Measurements from ENCODE around the gene GP1BA. TPM values are rescaled to one million over a fixed set of nuclear protein-coding genes. Genes with fewer than 3 reads are reported as not detected.

GP1BA gene
- under 1 TPM in 1 of 2 donors, not detected in 1; 0.11 TPM for total RNA-seq

- Mint-ChIP-seq H3K36me3 (ENCODE audit: low read depth) (peaks cover 40% of the 10 kb centered on the region), H3K4me3 (no peak within 1 kb of the TSS), H3K4me1 (peaks cover 21% of the 10 kb centered on the region), H3K27me3 (no peaks in the 10 kb centered on the region), H3K27ac (peak within 1 kb of the TSS; percentile 47), H3K9me3 (no peaks in the 10 kb centered on the region)
- no peak for ATAC-seq (replicated peaks)
Measured at GRCh38 chr17:4931963-4932362, at the start of gene GP1BA. Gene GP1BA, plus strand, starts transcription at chr17:4932277. Its CDS starts 328 bp downstream, at chr17:4932605.

DNA sequence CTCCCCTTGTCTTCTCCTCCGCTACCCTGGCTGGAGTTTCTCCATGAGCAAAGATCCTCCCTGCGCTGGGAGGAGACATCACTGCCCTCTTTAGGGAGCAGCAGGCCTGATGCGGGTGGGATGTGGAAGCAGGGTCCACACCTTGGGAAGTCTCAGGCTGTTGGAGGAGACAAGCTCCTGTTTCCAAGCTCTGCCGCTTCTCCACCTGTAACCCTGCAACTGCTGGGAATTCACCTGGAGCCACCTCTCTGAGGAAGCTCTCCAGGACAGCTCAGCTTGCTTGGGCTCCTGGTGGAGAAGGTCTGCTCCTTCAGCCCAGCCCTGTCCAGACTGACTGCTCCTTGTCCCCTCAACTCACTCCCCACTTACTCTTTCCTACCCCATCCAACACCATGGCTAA lies 47.6 kb upstream of the GP1BA start:
- no peaks in the 10 kb centered on the region for H3K4me1 Mint-ChIP-seq
- H3K4me3 Mint-ChIP-seq = no peak overlapping the region
- no peaks in the 10 kb centered on the region for H3K27me3 Mint-ChIP-seq
- peak overlapping the region; percentile 65 for H3K27ac Mint-ChIP-seq
- H3K36me3 Mint-ChIP-seq (ENCODE audit: low read depth) = peaks cover 83% of the 10 kb centered on the region
- H3K9me3 Mint-ChIP-seq = no peaks in the 10 kb centered on the region
- ATAC-seq (replicated peaks) = no peak

GRCh38 chr17:4886830-4887229 lies 45.2 kb upstream of the GP1BA start:
- H3K4me3 Mint-ChIP-seq = no peak overlapping the region
- peak overlapping the region; percentile 68 for H3K27ac Mint-ChIP-seq
- H3K36me3 Mint-ChIP-seq (ENCODE audit: low read depth) = peaks cover 82% of the 10 kb centered on the region
- no peaks in the 10 kb centered on the region for H3K9me3 Mint-ChIP-seq
- no peaks in the 10 kb centered on the region for H3K27me3 Mint-ChIP-seq
- H3K4me1 Mint-ChIP-seq = no peaks in the 10 kb centered on the region
- ATAC-seq (replicated peaks) = no peak

GRCh38 chr17:4887581-4887980 lies 44.5 kb upstream of the GP1BA start:
- no peaks in the 10 kb centered on the region for H3K4me1 Mint-ChIP-seq
- H3K36me3 Mint-ChIP-seq (ENCODE audit: low read depth) = peaks cover 79% of the 10 kb centered on the region
- H3K27ac Mint-ChIP-seq = no peak overlapping the region
- no peak for ATAC-seq (replicated peaks)
- no peaks in the 10 kb centered on the region for H3K9me3 Mint-ChIP-seq
- no peak overlapping the region for H3K4me3 Mint-ChIP-seq
- H3K27me3 Mint-ChIP-seq = no peaks in the 10 kb centered on the region

GRCh38 chr17:4891411-4892410 lies 40.4 kb upstream of the GP1BA start:
- Mint-ChIP-seq H3K36me3 (ENCODE audit: low read depth) (peaks cover 73% of the 10 kb centered on the region), H3K27ac (no peak overlapping the region), H3K27me3 (no peaks in the 10 kb centered on the region), H3K4me3 (no peak overlapping the region), H3K4me1 (no peaks in the 10 kb centered on the region), H3K9me3 (no peaks in the 10 kb centered on the region)
- no peak for ATAC-seq (replicated peaks)

- H3K9me3 Mint-ChIP-seq = no peaks in the 10 kb centered on the region
Measured at GRCh38 chr17:4892499-4893221, 39.4 kb upstream of the GP1BA start.

DNA sequence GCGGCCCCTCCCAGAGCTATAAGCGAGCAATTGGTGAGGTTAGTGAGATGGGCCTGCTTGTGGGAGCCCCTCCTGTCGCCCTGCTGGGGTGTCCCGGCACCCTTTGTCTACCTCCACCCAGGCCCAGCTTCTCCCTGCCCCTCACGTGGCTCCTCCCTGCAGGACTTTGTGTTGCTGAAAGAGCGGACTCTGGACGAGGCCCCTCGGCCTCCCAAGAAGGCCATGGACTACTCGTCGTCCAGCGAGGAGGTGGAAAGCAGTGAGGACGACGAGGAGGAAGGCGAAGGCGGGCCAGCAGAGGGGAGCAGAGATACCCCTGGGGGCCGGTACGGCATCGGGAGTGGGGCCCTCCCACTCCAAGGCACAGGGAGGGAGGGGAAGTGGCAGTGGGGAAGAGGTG lies 38.8 kb upstream of the GP1BA start:
- Mint-ChIP-seq H3K27me3 (no peaks in the 10 kb centered on the region), H3K36me3 (ENCODE audit: low read depth) (peaks cover 58% of the 10 kb centered on the region), H3K27ac (no peak overlapping the region), H3K4me1 (peaks cover 3% of the 10 kb centered on the region), H3K4me3 (no peak overlapping the region), H3K9me3 (no peaks in the 10 kb centered on the region)
- ATAC-seq (replicated peaks) = no peak

More at GRCh38 chr17:4892499-4893221, 39.4 kb upstream of the GP1BA start:
- H3K4me3 Mint-ChIP-seq = no peak overlapping the region
- H3K27ac Mint-ChIP-seq = no peak overlapping the region
- no peaks in the 10 kb centered on the region for H3K4me1 Mint-ChIP-seq
- H3K27me3 Mint-ChIP-seq = no peaks in the 10 kb centered on the region
- H3K36me3 Mint-ChIP-seq (ENCODE audit: low read depth) = peaks cover 64% of the 10 kb centered on the region
- ATAC-seq (replicated peaks) = no peak

DNA sequence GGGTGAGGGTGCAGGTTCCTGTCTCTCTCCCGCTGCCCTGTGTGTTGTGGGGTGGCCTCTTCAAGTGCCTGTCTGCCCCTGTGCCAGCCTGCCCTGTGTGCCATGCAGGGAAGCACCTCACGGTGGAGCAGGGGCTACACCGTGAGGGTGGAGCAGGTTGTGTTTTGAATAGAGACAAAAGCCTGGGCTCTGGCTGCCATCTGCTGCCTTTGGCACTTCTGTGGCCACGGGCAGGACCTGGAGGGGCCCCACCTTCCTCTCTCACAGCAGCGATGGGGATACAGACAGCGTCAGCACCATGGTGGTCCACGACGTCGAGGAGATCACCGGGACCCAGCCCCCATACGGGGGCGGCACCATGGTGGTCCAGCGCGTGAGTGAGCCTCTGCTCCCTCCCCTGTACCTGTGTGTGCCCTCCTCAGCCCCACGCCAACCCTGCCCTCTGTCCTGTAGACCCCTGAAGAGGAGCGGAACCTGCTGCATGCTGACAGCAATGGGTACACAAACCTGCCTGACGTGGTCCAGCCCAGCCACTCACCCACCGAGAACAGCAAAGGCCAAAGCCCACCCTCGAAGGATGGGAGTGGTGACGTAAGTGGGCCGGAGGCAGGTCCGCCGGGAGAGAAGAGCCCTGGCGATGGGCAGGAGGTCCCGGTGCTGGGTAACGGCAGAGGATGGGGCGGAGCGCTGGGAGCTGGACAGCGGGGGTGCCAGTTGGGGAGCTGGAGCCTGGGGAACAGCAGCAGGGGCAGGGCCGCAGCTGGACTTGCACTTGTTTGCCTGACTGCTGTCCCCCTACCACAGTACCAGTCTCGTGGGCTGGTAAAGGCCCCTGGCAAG lies 38.1 kb upstream of the GP1BA start:
- no peaks in the 10 kb centered on the region for H3K27me3 Mint-ChIP-seq
- no peak overlapping the region for H3K27ac Mint-ChIP-seq
- no peaks in the 10 kb centered on the region for H3K9me3 Mint-ChIP-seq
- no peak overlapping the region for H3K4me3 Mint-ChIP-seq
- no peak for ATAC-seq (replicated peaks)
- peaks cover 54% of the 10 kb centered on the region for H3K36me3 Mint-ChIP-seq (ENCODE audit: low read depth)
- H3K4me1 Mint-ChIP-seq = peaks cover 7% of the 10 kb centered on the region

DNA sequence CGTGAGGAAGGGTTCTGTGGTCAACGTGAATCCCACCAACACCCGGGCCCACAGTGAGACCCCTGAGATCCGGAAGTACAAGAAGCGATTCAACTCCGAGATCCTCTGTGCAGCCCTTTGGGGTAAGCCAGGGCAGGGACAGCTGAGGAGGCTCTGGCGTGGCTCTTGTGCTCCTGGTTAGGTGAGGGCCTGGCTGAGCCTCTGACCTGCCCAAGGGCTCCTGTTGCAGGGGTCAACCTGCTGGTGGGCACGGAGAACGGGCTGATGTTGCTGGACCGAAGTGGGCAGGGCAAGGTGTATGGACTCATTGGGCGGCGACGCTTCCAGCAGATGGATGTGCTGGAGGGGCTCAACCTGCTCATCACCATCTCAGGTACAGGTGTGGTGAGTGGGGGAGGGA lies 37.0 kb upstream of the GP1BA start:
- no peak for ATAC-seq (replicated peaks)
- no peak overlapping the region for H3K27ac Mint-ChIP-seq
- H3K27me3 Mint-ChIP-seq = no peaks in the 10 kb centered on the region
- no peak overlapping the region for H3K4me3 Mint-ChIP-seq
- peaks cover 7% of the 10 kb centered on the region for H3K4me1 Mint-ChIP-seq
- no peaks in the 10 kb centered on the region for H3K9me3 Mint-ChIP-seq
- peaks cover 58% of the 10 kb centered on the region for H3K36me3 Mint-ChIP-seq (ENCODE audit: low read depth)

DNA sequence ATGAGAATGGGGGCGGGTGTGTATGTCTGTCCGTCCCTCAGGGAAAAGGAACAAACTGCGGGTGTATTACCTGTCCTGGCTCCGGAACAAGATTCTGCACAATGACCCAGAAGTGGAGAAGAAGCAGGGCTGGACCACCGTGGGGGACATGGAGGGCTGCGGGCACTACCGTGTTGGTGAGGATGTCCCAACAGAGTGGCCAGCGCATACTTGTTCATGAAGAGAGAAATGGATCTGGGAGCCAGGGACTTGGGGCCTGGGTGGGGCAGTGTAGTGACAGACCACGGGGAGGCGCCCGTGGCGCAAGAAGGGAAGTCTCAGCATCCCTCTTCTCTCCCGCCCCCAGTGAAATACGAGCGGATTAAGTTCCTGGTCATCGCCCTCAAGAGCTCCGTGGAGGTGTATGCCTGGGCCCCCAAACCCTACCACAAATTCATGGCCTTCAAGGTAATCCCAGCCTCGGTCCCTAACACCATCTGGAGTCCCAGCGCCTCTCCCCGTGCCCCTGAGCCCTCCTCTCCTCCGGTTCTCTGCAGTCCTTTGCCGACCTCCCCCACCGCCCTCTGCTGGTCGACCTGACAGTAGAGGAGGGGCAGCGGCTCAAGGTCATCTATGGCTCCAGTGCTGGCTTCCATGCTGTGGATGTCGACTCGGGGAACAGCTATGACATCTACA lies 36.3 kb upstream of the GP1BA start:
- Mint-ChIP-seq H3K9me3 (no peaks in the 10 kb centered on the region), H3K27ac (no peak overlapping the region), H3K36me3 (ENCODE audit: low read depth) (peaks cover 51% of the 10 kb centered on the region), H3K4me3 (no peak overlapping the region), H3K4me1 (peaks cover 7% of the 10 kb centered on the region), H3K27me3 (no peaks in the 10 kb centered on the region)
- no peak for ATAC-seq (replicated peaks)

GRCh38 chr17:4896332-4897197 lies 35.5 kb upstream of the GP1BA start:
- no peaks in the 10 kb centered on the region for H3K9me3 Mint-ChIP-seq
- no peak overlapping the region for H3K27ac Mint-ChIP-seq
- H3K4me1 Mint-ChIP-seq = peaks cover 7% of the 10 kb centered on the region
- ATAC-seq (replicated peaks) = no peak
- peaks cover 44% of the 10 kb centered on the region for H3K36me3 Mint-ChIP-seq (ENCODE audit: low read depth)
- H3K27me3 Mint-ChIP-seq = no peaks in the 10 kb centered on the region
- H3K4me3 Mint-ChIP-seq = no peak overlapping the region

DNA sequence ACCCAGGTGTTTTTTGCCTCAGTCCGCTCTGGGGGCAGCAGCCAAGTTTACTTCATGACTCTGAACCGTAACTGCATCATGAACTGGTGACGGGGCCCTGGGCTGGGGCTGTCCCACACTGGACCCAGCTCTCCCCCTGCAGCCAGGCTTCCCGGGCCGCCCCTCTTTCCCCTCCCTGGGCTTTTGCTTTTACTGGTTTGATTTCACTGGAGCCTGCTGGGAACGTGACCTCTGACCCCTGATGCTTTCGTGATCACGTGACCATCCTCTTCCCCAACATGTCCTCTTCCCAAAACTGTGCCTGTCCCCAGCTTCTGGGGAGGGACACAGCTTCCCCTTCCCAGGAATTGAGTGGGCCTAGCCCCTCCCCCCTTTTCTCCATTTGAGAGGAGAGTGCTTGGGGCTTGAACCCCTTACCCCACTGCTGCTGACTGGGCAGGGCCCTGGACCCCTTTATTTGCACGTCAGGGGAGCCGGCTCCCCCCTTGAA lies 34.8 kb upstream of the GP1BA start:
- Mint-ChIP-seq H3K4me3 (no peak overlapping the region), H3K27me3 (no peaks in the 10 kb centered on the region)
- ATAC-seq (replicated peaks) = no peak

DNA sequence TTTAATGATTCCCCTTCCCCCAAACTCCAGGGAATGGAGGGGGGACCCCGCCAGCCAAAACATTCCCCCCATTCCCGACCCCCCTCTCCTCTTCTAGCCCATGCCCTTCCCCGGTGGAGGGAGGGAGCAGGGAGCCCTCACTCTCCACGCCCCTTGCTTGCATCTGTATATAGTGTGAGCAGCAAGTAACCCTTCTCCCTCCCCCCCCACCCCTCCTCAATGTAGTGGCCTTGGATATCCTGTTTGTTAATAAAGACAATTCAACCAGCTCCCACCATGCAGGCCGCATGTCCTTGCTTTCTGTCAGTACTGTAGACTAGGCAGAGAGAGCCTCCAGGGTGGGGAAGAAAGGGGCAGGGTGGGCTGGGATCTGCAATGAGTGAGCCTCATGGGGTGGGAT lies 34.3 kb upstream of the GP1BA start:
- Mint-ChIP-seq H3K27ac (no peak overlapping the region), H3K9me3 (no peaks in the 10 kb centered on the region), H3K27me3 (no peaks in the 10 kb centered on the region), H3K4me1 (peaks cover 10% of the 10 kb centered on the region), H3K36me3 (ENCODE audit: low read depth) (peaks cover 36% of the 10 kb centered on the region), H3K4me3 (peak overlapping the region; percentile 74)
- ATAC-seq (replicated peaks) = no peak

More for the DNA sequence above, 34.8 kb upstream of the GP1BA start:
- H3K27ac Mint-ChIP-seq = no peak overlapping the region
- H3K9me3 Mint-ChIP-seq = no peaks in the 10 kb centered on the region
- peaks cover 41% of the 10 kb centered on the region for H3K36me3 Mint-ChIP-seq (ENCODE audit: low read depth)
- peaks cover 7% of the 10 kb centered on the region for H3K4me1 Mint-ChIP-seq
